Osteoblast (primary cell): Measurements from ENCODE around the gene LAD1. TPM values are rescaled to one million over a fixed set of nuclear protein-coding genes. Genes with fewer than 3 reads are reported as not detected.

Experiments used
- DNase-seq: peaks from one replicate; pipeline ENCODE4 v3.0.0; 2011; ENCODE audit warnings: low spot score, mixed read lengths; ENCODE audit not compliant: insufficient read length; ENCODE audit errors: missing footprints
- H2AFZ ChIP-seq: 2 replicates; pipeline ENCODE4 v1.6.0; 2011; ENCODE audit warnings: mild to moderate bottlenecking, low read length
- H3K27ac ChIP-seq: 2 replicates; pipeline ENCODE4 v1.5.1; 2011; ENCODE audit warnings: mild to moderate bottlenecking, low read depth, low read length, moderate library complexity
- H3K27me3 ChIP-seq: 2 replicates; pipeline ENCODE4 v1.6.0; 2012; ENCODE audit warnings: mild to moderate bottlenecking, control low read depth, inconsistent platforms, low read length, moderate library complexity; ENCODE audit not compliant: insufficient read depth
- H3K36me3 ChIP-seq: 2 replicates; pipeline ENCODE4 v1.5.1; 2011; ENCODE audit warnings: mild to moderate bottlenecking, low read length, control low read depth, moderate library complexity; ENCODE audit not compliant: insufficient read depth
- H3K4me1 ChIP-seq: 2 replicates; pipeline ENCODE4 v1.5.1; 2011; ENCODE audit warnings: mild to moderate bottlenecking, low read length, control low read depth, moderate library complexity; ENCODE audit not compliant: insufficient read depth
- H3K4me2 ChIP-seq: 2 replicates; pipeline ENCODE4 v1.6.0; 2011; ENCODE audit warnings: mild to moderate bottlenecking, low read length; ENCODE audit not compliant: insufficient read depth
- H3K4me3 ChIP-seq: fragments of 200-600 bp; sonication (generic); 3 replicates; pipeline ENCODE4 v1.5.1; 2012; ENCODE audit warnings: mild to moderate bottlenecking, low read length, inconsistent platforms; ENCODE audit not compliant: insufficient read depth
- H3K79me2 ChIP-seq: 2 replicates; pipeline ENCODE4 v1.6.0; 2012; ENCODE audit warnings: mild to moderate bottlenecking, low read length, control low read depth, inconsistent platforms; ENCODE audit not compliant: insufficient read depth
- H3K9me3 ChIP-seq: 2 replicates; pipeline ENCODE4 v1.5.1; 2011; ENCODE audit warnings: low read depth, low read length, control low read depth
- H4K20me1 ChIP-seq: 2 replicates; pipeline ENCODE4 v1.6.0; 2012; ENCODE audit warnings: mild to moderate bottlenecking, low read length, control low read depth; ENCODE audit not compliant: insufficient read depth
- total RNA-seq: library from RNA; depleted of rRNA; stranded (reverse); fragments of >200 nt; gene quantifications from 2 replicates; pipeline ENCODE4 v1.2.3, GENCODE V29; 2012
- TF ChIP-seq, protein P1 (sequence below): IDR thresholded peaks from 2 replicates; pipeline ENCODE4 v1.5.1; 2011; ENCODE audit warnings: mild to moderate bottlenecking, low read depth, low read length, moderate library complexity; ENCODE audit errors: extremely low read depth

Gene LAD1
- total RNA-seq, 1 donor, result not detected

DNA sequence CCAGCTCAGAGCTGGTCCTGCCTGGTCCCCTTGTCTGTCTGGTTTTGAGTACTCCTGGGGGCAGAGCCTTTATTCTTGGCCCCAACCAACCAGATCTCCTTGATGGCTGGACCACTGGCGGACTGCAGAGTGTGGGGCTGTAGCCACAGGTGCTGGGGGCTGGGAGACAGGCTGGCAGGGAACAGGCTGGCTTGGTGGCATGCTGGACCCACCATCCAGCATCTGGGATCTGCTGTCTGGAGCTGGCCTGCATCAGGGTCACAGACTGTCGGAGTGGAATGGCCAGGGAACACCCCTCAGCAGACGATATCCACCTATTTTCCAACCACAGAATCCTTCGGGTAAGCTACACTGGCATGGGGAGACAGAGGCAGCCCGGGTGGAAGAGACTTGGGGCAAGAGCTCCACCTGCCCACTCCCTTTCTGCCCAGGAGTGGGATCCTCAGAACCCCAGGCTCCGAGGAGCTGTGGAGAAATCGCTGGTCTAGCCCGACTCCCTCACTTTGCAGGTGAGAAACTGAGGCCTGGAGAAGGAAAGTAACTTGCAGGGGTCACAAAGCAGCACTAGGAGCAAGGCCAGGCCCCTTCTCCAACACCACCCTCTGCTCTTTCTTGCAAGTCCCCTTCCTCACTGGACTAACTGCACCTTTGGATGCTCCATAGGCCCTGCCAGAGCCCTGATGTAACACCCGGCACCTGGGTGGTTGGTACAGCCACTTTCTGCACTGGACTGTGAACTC, 62.2 kb downstream of the LAD1 start:
- Histone ChIP-seq H3K27ac (no peak overlapping the region), H3K4me1 (no peaks in the 10 kb centered on the region), H3K36me3 (no peaks in the 10 kb centered on the region), H4K20me1 (no peaks in the 10 kb centered on the region), H3K79me2 (no peaks in the 10 kb centered on the region), H3K9me3 (peaks cover 4% of the 10 kb centered on the region), H3K4me3 (no peak overlapping the region), H3K27me3 (peaks cover 16% of the 10 kb centered on the region), H3K4me2 (no peak overlapping the region), H2AFZ (no peak overlapping the region)
- TF ChIP-seq, protein P1, sequence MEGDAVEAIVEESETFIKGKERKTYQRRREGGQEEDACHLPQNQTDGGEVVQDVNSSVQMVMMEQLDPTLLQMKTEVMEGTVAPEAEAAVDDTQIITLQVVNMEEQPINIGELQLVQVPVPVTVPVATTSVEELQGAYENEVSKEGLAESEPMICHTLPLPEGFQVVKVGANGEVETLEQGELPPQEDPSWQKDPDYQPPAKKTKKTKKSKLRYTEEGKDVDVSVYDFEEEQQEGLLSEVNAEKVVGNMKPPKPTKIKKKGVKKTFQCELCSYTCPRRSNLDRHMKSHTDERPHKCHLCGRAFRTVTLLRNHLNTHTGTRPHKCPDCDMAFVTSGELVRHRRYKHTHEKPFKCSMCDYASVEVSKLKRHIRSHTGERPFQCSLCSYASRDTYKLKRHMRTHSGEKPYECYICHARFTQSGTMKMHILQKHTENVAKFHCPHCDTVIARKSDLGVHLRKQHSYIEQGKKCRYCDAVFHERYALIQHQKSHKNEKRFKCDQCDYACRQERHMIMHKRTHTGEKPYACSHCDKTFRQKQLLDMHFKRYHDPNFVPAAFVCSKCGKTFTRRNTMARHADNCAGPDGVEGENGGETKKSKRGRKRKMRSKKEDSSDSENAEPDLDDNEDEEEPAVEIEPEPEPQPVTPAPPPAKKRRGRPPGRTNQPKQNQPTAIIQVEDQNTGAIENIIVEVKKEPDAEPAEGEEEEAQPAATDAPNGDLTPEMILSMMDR, result no peak
- no peak for DNase-seq

DNA sequence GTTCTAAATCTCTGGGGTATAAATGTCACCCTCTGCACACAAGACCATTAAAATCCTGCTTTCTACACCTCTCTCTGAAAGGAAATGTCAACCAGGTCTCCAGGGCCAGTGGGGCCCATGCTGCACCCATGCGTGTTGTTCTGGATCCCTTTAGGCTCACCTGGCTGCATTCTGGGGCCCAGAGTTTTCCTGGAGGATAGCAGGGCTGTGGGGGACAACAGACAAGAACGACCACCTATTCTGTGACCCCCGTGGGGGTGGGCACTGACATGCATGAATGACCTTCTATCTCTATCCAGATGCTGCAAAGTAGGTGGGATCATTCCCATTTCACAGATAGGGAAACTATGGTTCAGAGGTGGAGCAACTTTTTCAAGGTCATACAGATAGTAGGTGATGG, 63.2 kb downstream of the LAD1 start:
- Histone ChIP-seq H3K36me3 (no peaks in the 10 kb centered on the region), H3K9me3 (no peaks in the 10 kb centered on the region), H3K4me3 (no peak overlapping the region), H3K27me3 (peaks cover 11% of the 10 kb centered on the region), H3K4me1 (no peaks in the 10 kb centered on the region), H3K27ac (no peak overlapping the region), H3K4me2 (no peak overlapping the region), H4K20me1 (no peaks in the 10 kb centered on the region), H2AFZ (no peak overlapping the region), H3K79me2 (no peaks in the 10 kb centered on the region)
- TF ChIP-seq, protein P1, result no peak
- no peak for DNase-seq

DNA sequence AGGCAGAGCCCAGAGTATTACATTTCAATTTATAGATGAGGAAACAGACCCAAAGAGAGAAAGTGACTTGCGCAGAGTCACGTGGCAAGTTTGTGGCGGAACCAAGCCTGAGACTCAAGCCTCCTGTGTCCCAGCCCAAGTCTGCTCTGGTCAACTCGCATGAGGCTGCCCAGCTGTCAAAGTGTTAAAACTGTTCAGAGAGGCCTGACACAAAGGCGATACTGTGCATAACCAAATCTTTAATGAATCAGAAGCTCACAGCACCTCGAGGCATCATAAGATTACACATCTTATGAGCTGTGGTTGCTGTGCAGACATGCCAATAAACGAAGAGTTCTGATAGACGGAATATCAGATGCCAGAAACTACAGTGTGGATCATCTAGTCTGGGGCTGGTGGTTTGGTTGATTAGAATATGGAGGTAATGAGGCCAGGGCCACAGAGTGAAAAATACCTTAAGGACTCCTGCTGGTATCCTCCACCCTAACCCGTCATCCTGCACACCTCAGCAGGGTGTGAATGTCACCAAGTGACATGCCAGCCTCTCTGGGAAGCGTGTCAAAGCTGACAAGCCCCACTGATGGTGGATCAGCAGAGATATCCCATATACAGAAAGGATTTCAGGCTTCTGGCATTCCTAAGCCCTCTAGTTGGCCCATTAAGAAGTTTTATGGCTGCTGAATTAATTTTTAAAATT, 63.8 kb downstream of the LAD1 start:
- no peak overlapping the region for H3K4me2 ChIP-seq
- no peaks in the 10 kb centered on the region for H4K20me1 ChIP-seq
- H3K9me3 ChIP-seq, result no peaks in the 10 kb centered on the region
- no peak overlapping the region for H2AFZ ChIP-seq
- TF ChIP-seq, protein P1, result no peak
- no peaks in the 10 kb centered on the region for H3K4me1 ChIP-seq
- peaks cover 6% of the 10 kb centered on the region for H3K27me3 ChIP-seq
- H3K36me3 ChIP-seq, result no peaks in the 10 kb centered on the region
- no peak overlapping the region for H3K4me3 ChIP-seq
- no peak for DNase-seq
- no peaks in the 10 kb centered on the region for H3K79me2 ChIP-seq
- H3K27ac ChIP-seq, result no peak overlapping the region
